Measurements from ENCODE around the gene KLRC3.

- TF ChIP-seq CTCF (IDR thresholded peaks at IDR 0.05; ENCODE audit: low read length), result no peak
- TF ChIP-seq EZH2 (optimal IDR thresholded peaks at IDR 0.05; ENCODE audit: low read depth, low read length), result no peak
- TF ChIP-seq EZH2phosphoT487 (IDR thresholded peaks at IDR 0.05; ENCODE audit: low read length), result no peak
These were observed 56.8 kb downstream of the KLRC3 start for GRCh38 chr12:10363658-10363913.
